Endothelial cell of umbilical vein (primary cell): ENCODE measurements around the gene RIMBP2. TPM values are rescaled to one million over a fixed set of nuclear protein-coding genes. Genes with fewer than 3 reads are reported as not detected.

Source experiments
- BruUV-seq: library from RNA; stranded (reverse); fragments of 400-500 nt; replicated peaks from 2 replicates; lab custom pipeline; 2021; lab: Mats Ljungman, UMichigan
- CTCF ChIA-PET: fragments of 300-600, 350-600 bp; sonication (Branson Sonifier 250); formaldehyde crosslinking; loops from one replicate; lab custom pipeline; 2021; ENCODE audit warnings: antibody characterized with exemption, inconsistent platforms; lab: Charles Lee
- POLR2A ChIA-PET: fragments of 300-600, 350-600 bp; sonication (Branson Sonifier 250); formaldehyde crosslinking; loops from one replicate; lab custom pipeline; 2021; ENCODE audit warnings: antibody characterized with exemption, inconsistent platforms; lab: Charles Lee
- DNase-seq: peaks from one replicate; pipeline ENCODE4 v3.0.0-alpha.2; 2011; ENCODE audit warnings: low read depth, low spot score
- FAIRE-seq: peaks from 2 replicates; lab custom pipeline; 2011; peaks lifted over from hg19 to GRCh38; lab: Jason Lieb, UNC
- H2AFZ ChIP-seq: 2 replicates; pipeline ENCODE4 v1.6.0; 2012; ENCODE audit warnings: low read depth, low read length, control low read depth, inconsistent platforms
- H3K27ac ChIP-seq: 2 replicates; pipeline ENCODE4 v1.5.1; 2011; ENCODE audit warnings: low read depth, mild to moderate bottlenecking, control low read depth, low read length, moderate library complexity; ENCODE audit not compliant: insufficient read depth
- H3K27me3 ChIP-seq, 2 experiments: 2 replicates each; pipeline versions ENCODE4 v1.6.0 to v1.6.1; 2011; ENCODE audit warnings: low read length in 2 of 2, mixed read lengths in 1 of 2; ENCODE audit not compliant: control insufficient read depth in 2 of 2, insufficient read depth in 2 of 2
- H3K36me3 ChIP-seq, 2 experiments: 2 replicates in 1 of 2; 3 replicates in 1 of 2; pipeline ENCODE4 v1.5.1; 2011; ENCODE audit warnings: low read length in 2 of 2, mild to moderate bottlenecking in 1 of 2, moderate library complexity in 1 of 2; ENCODE audit not compliant: control insufficient read depth in 2 of 2, insufficient read depth in 2 of 2; ENCODE audit errors: extremely low read depth in 1 of 2
- H3K4me1 ChIP-seq: 3 replicates; pipeline ENCODE4 v1.5.1; 2011; ENCODE audit warnings: mild to moderate bottlenecking, low read length; ENCODE audit not compliant: control insufficient read depth, insufficient read depth; ENCODE audit errors: extremely low read depth
- H3K4me2 ChIP-seq: 2 replicates; pipeline ENCODE4 v1.6.1; 2011; ENCODE audit warnings: low read length, control low read depth, mixed read lengths; ENCODE audit not compliant: insufficient read depth
- H3K4me3 ChIP-seq, 3 experiments: fragments of 200-600 bp in 1 of 3; sonication (generic), shearing (Covaris generic) in 1 of 3; replicated peaks in 1 of 3; 2 replicates each; pipeline ENCODE4 v1.5.1; 2011 to 2016; ENCODE audit warnings: control low read depth in 3 of 3, low read length in 3 of 3, mild to moderate bottlenecking in 2 of 3, inconsistent platforms in 1 of 3, low read depth in 1 of 3, moderate library complexity in 1 of 3; ENCODE audit not compliant: insufficient read depth in 1 of 3
- H3K79me2 ChIP-seq: 2 replicates; pipeline ENCODE4 v1.6.0; 2012; ENCODE audit warnings: low read length, inconsistent platforms; ENCODE audit not compliant: control insufficient read depth, insufficient read depth
- H3K9ac ChIP-seq: replicated peaks from 2 replicates; pipeline ENCODE3; 2011; ENCODE audit warnings: low read length, control low read depth; ENCODE audit not compliant: insufficient read depth; ENCODE audit errors: extremely low read depth
- H3K9me1 ChIP-seq: replicated peaks from 3 replicates; pipeline ENCODE4 v1.6.0; 2011; ENCODE audit warnings: mild to moderate bottlenecking, low read length; ENCODE audit not compliant: control insufficient read depth, insufficient read depth; ENCODE audit errors: extremely low read depth
- H3K9me3 ChIP-seq: replicated peaks from 2 replicates; pipeline ENCODE4 v1.5.1; 2012; ENCODE audit warnings: low read length, inconsistent platforms; ENCODE audit not compliant: control insufficient read depth, insufficient read depth
- H4K20me1 ChIP-seq: replicated peaks from 2 replicates; pipeline ENCODE3; 2011; ENCODE audit warnings: mild to moderate bottlenecking, low read length; ENCODE audit not compliant: control insufficient read depth, insufficient read depth; ENCODE audit errors: extremely low read depth
- CTCF ChIP-seq, 2 donors: IDR thresholded peaks; 1 replicate in 1 of 2; 2 replicates in 1 of 2; pipeline ENCODE4 v1.5.1; 2011; ENCODE audit warnings: low read length in 2 of 2, mild to moderate bottlenecking in 2 of 2, moderate library complexity in 2 of 2, control low read depth in 1 of 2, inconsistent platforms in 1 of 2, low read depth in 1 of 2; ENCODE audit not compliant: insufficient read depth in 1 of 2; ENCODE audit errors: extremely low read depth in 1 of 2
- EZH2 ChIP-seq: IDR thresholded peaks from 2 replicates; pipeline ENCODE4 v1.6.1; 2012; ENCODE audit warnings: borderline replicate concordance, low read depth, mild to moderate bottlenecking, moderate library complexity, low read length, inconsistent platforms; ENCODE audit not compliant: severe bottlenecking
- FOS ChIP-seq: IDR thresholded peaks from 2 replicates; pipeline ENCODE4 v1.6.1; 2011; ENCODE audit warnings: mild to moderate bottlenecking, low read length, moderate library complexity, borderline replicate concordance; ENCODE audit not compliant: insufficient read depth
- JUN ChIP-seq: IDR thresholded peaks from 2 replicates; pipeline ENCODE4 v1.6.1; 2011; ENCODE audit warnings: borderline replicate concordance, low read depth; ENCODE audit not compliant: insufficient read length, insufficient read depth
- MAX ChIP-seq: IDR thresholded peaks from 2 replicates; pipeline ENCODE4 v1.6.1; 2011; ENCODE audit not compliant: insufficient read depth, insufficient read length
- MYC ChIP-seq: IDR thresholded peaks from one replicate; pipeline ENCODE4 v1.6.1; 2011; ENCODE audit warnings: mild to moderate bottlenecking, low read depth, low read length
- POLR2A ChIP-seq: IDR thresholded peaks from 2 replicates; pipeline ENCODE4 v1.6.1; 2012; ENCODE audit warnings: low read depth, mild to moderate bottlenecking, control low read depth, low read length
- dilution Hi-C: fragments of 300-500 bp; cut with MboI; formaldehyde crosslinking; loops from one replicate; pipeline ENCODE4 v1.15.0; 2019; ENCODE audit warnings: low sequenced_read_pairs; ENCODE audit not compliant: extremely low pct_ligation_motif_present
- intact Hi-C: fragments of 100-400 bp; cut with micrococcal nuclease; formaldehyde crosslinking; loops from one replicate; pipeline ENCODE4 v1.10.0; 2022
- polyA plus RNA-seq, 4 experiments: library from polyadenylated mRNA; depleted of rRNA in 3 of 4; stranded (reverse) in 3 of 4; unstranded in 1 of 4; fragments of >200 nt; gene quantifications; 2 replicates each; pipeline versions ENCODE4 v1.2.1 to v1.2.3, GENCODE V29; 2011 to 2012; ENCODE audit warnings: missing spikeins in 1 of 4
- total RNA-seq: library from RNA; stranded (reverse); gene quantifications from 2 replicates; pipeline ENCODE4 v1.2.3, GENCODE V29; 2021

The RIMBP2 gene
- total and polyA plus RNA-seq, 2 donors (not counting 3 experiments of a cell fraction or from before 2014, with no cell fraction given) = 0.04 TPM; not detected in 1

- Histone ChIP-seq H3K4me1 (no peaks in the 10 kb centered on the region), H3K9ac (no peak overlapping the region), H3K9me3 (peaks cover 3% of the 10 kb centered on the region), H3K36me3 (no peaks in the 10 kb centered on the region), H3K9me1 (no peaks in the 10 kb centered on the region), H3K4me2 (no peak overlapping the region), H4K20me1 (no peaks in the 10 kb centered on the region), H3K27ac (no peak overlapping the region), H3K4me3 (no peak overlapping the region), H2AFZ (no peak overlapping the region), H3K27me3 (no peaks in the 10 kb centered on the region), H3K79me2 (no peaks in the 10 kb centered on the region)
- POLR2A ChIA-PET = no interaction called here
- CTCF ChIA-PET = no interaction called here
- dilution Hi-C loops = no loop called here
- intact Hi-C loops = no loop called here
- FAIRE-seq = no peak
- no peak for DNase-seq
- TF ChIP-seq JUN (no peak), MAX (no peak), CTCF (IDR thresholded peaks at IDR 0.05; ENCODE audit: extremely low read depth in 1 of 2, insufficient read depth in 1 of 2, low read depth in 1 of 2, low read length in 2 of 2) (no peak), POLR2A (no peak), FOS (no peak), MYC (no peak), EZH2 (no peak)
- no TSS peak for BruUV-seq
Measured at GRCh38 chr12:130374083-130374482, 342.0 kb downstream of the RIMBP2 start.
